H9 (cell line): ENCODE measurements around the gene CDH19. TPM values are rescaled to one million over a fixed set of nuclear protein-coding genes. Genes with fewer than 3 reads are reported as not detected.

Experiments used
- DNase-seq: peaks from one replicate; pipeline ENCODE4 v3.0.0-alpha.2; 2017
- H2AFZ ChIP-seq: one replicate; pipeline ENCODE4 v1.6.1; 2013; ENCODE audit warnings: mild to moderate bottlenecking, low read length, control low read depth, moderate library complexity
- H2AK5ac ChIP-seq: 2 replicates; pipeline ENCODE4 v1.6.1; 2013; ENCODE audit warnings: low read length, control low read depth, mixed read lengths; ENCODE audit not compliant: insufficient read length
- H2BK120ac ChIP-seq: one replicate; pipeline ENCODE4 v1.6.1; 2013; ENCODE audit warnings: low read depth, mild to moderate bottlenecking, low read length, control low read depth, inconsistent platforms; ENCODE audit not compliant: poor library complexity, severe bottlenecking
- H2BK12ac ChIP-seq: 2 replicates; pipeline ENCODE4 v1.6.1; 2013; ENCODE audit warnings: low read length, control low read depth, mixed read lengths, low read depth; ENCODE audit not compliant: insufficient read length
- H2BK15ac ChIP-seq: 2 replicates; pipeline ENCODE4 v1.6.1; 2013; ENCODE audit warnings: low read depth, low read length, control low read depth
- H2BK20ac ChIP-seq: one replicate; pipeline ENCODE4 v1.6.1; 2013; ENCODE audit warnings: low read depth, mild to moderate bottlenecking, low read length, control low read depth, inconsistent platforms; ENCODE audit not compliant: poor library complexity, severe bottlenecking
- H2BK5ac ChIP-seq: 2 replicates; pipeline ENCODE4 v1.6.1; 2013; ENCODE audit warnings: low read length, control low read depth, mixed read lengths; ENCODE audit not compliant: insufficient read length
- H3K14ac ChIP-seq: 2 replicates; pipeline ENCODE4 v1.6.1; 2013; ENCODE audit warnings: low read length, control low read depth; ENCODE audit not compliant: insufficient read depth
- H3K18ac ChIP-seq: 2 replicates; pipeline ENCODE4 v1.6.1; 2013; ENCODE audit warnings: low read depth, mild to moderate bottlenecking, mixed read lengths, low read length, control low read depth; ENCODE audit not compliant: insufficient read length
- H3K23ac ChIP-seq: 2 replicates; pipeline ENCODE4 v1.6.1; 2013; ENCODE audit warnings: low read length, control low read depth, mixed read lengths, low read depth; ENCODE audit not compliant: insufficient read length
- H3K23me2 ChIP-seq: 2 replicates; pipeline ENCODE4 v1.6.1; 2013; ENCODE audit warnings: low read depth, mild to moderate bottlenecking, mixed read lengths, low read length, control low read depth; ENCODE audit not compliant: insufficient read length, poor library complexity, severe bottlenecking
- H3K27ac ChIP-seq: 2 replicates; pipeline ENCODE4 v1.5.1; 2013; ENCODE audit warnings: low read length, control low read depth, mixed read lengths, low read depth; ENCODE audit not compliant: insufficient read length
- H3K27me3 ChIP-seq: 2 replicates; pipeline ENCODE4 v1.6.1; 2013; ENCODE audit warnings: low read length, control low read depth, inconsistent platforms; ENCODE audit not compliant: insufficient read depth
- H3K4ac ChIP-seq: 2 replicates; pipeline ENCODE4 v1.6.1; 2013; ENCODE audit warnings: low read depth, mild to moderate bottlenecking, control low read depth, inconsistent platforms, low read length, moderate library complexity
- H3K4me1 ChIP-seq: 2 replicates; pipeline ENCODE4 v1.6.1; 2013; ENCODE audit warnings: low read length, control low read depth, inconsistent platforms; ENCODE audit not compliant: insufficient read depth
- H3K4me2 ChIP-seq: 2 replicates; pipeline ENCODE4 v1.6.1; 2013; ENCODE audit warnings: low read length, control low read depth, mixed read lengths; ENCODE audit not compliant: insufficient read length, insufficient read depth
- H3K56ac ChIP-seq: 2 replicates; pipeline ENCODE4 v1.6.1; 2013; ENCODE audit warnings: low read depth, mild to moderate bottlenecking, mixed read lengths, low read length, control low read depth; ENCODE audit not compliant: insufficient read length
- H3K79me1 ChIP-seq: 2 replicates; pipeline ENCODE4 v1.6.1; 2013; ENCODE audit warnings: low read depth, mild to moderate bottlenecking, moderate library complexity, low read length, control low read depth, inconsistent platforms; ENCODE audit not compliant: insufficient read depth, poor library complexity, severe bottlenecking
- H3K79me2 ChIP-seq: 2 replicates; pipeline ENCODE4 v1.6.1; 2013; ENCODE audit warnings: low read length, control low read depth, inconsistent platforms; ENCODE audit not compliant: insufficient read depth
- H3K9ac ChIP-seq: 2 replicates; pipeline ENCODE4 v1.6.1; 2013; ENCODE audit warnings: low read length, control low read depth, mixed read lengths; ENCODE audit not compliant: insufficient read length; ENCODE audit errors: extremely low read depth
- H3K9me3 ChIP-seq: one replicate; pipeline ENCODE4 v1.6.1; 2013; ENCODE audit warnings: low read depth, low read length, inconsistent platforms; ENCODE audit not compliant: control insufficient read depth
- H3T11ph ChIP-seq: one replicate; pipeline ENCODE4 v1.6.1; 2013; ENCODE audit warnings: mild to moderate bottlenecking, low read length, control low read depth, inconsistent platforms
- H4K20me1 ChIP-seq: one replicate; pipeline ENCODE4 v1.6.1; 2013; ENCODE audit not compliant: control insufficient read depth, insufficient read length, insufficient read depth
- H4K5ac ChIP-seq: 2 replicates; pipeline ENCODE4 v1.6.1; 2013; ENCODE audit warnings: low read depth, mild to moderate bottlenecking, mixed read lengths, low read length, control low read depth; ENCODE audit not compliant: insufficient read length
- H4K8ac ChIP-seq: replicated peaks from 2 replicates; pipeline ENCODE4 v1.6.1; 2013; ENCODE audit warnings: low read length, control low read depth, mixed read lengths, low read depth; ENCODE audit not compliant: insufficient read length
- H4K91ac ChIP-seq: 2 replicates; pipeline ENCODE4 v1.6.1; 2013; ENCODE audit warnings: low read depth, mild to moderate bottlenecking, moderate library complexity, mixed read lengths, low read length, control low read depth; ENCODE audit not compliant: insufficient read length
- H3K27ac Mint-ChIP-seq, 3 experiments: 2 replicates in 2 of 3; 3 replicates in 1 of 3; pipeline ENCODE4 v1.8.0; 2020 to 2021; ENCODE audit warnings: mixed read lengths in 3 of 3, mild to moderate bottlenecking in 1 of 3, moderate library complexity in 1 of 3
- H3K27me3 Mint-ChIP-seq: 2 replicates; pipeline ENCODE4 v1.8.0; 2021; ENCODE audit warnings: low read depth, mild to moderate bottlenecking, moderate library complexity, mixed read lengths
- H3K36me3 Mint-ChIP-seq, 3 experiments: 2 replicates in 2 of 3; 3 replicates in 1 of 3; pipeline ENCODE4 v1.8.0; 2020 to 2021; ENCODE audit warnings: low read depth in 3 of 3, mixed read lengths in 3 of 3; ENCODE audit not compliant: insufficient read depth in 1 of 3
- H3K4me1 Mint-ChIP-seq, 2 experiments: 2 replicates each; pipeline ENCODE4 v1.8.0; 2020; ENCODE audit warnings: mixed read lengths in 2 of 2
- H3K4me3 Mint-ChIP-seq, 2 experiments: 2 replicates in 1 of 2; 3 replicates in 1 of 2; pipeline ENCODE4 v1.8.0; 2020 to 2021; ENCODE audit warnings: mild to moderate bottlenecking in 2 of 2, mixed read lengths in 2 of 2, moderate library complexity in 1 of 2
- H3K9me3 Mint-ChIP-seq, 2 experiments: 2 replicates in 1 of 2; 3 replicates in 1 of 2; pipeline ENCODE4 v1.8.0; 2020; ENCODE audit warnings: mild to moderate bottlenecking in 2 of 2, mixed read lengths in 2 of 2, moderate library complexity in 1 of 2
- WGBS: extraction: QIAGEN DNeasy Blood & Tissue Kit; methylation state at CpG from one replicate; pipeline ENCODE4 v1.1.7; 2013; ENCODE audit warnings: missing lambda C conversion rate, low lambda C conversion rate, mixed read lengths; ENCODE audit not compliant: insufficient read length; ENCODE audit errors: extremely low coverage; 5-methylcytosine and 5-hydroxymethylcytosine counted together
- total RNA-seq: library from RNA; stranded (reverse); gene quantifications from 2 replicates; pipeline ENCODE4 v1.2.1, GENCODE V29; 2021
- TF ChIP-seq, protein P1 (sequence below): fragments of 200-600 bp; sonication (generic); conservative IDR thresholded peaks from 3 replicates; pipeline ENCODE4 v1.8.0; 2021; ENCODE audit warnings: antibody characterized with exemption, mild to moderate bottlenecking

Gene CDH19
- total RNA-seq, 1 experiment from 2014 or later, result not detected

DNA sequence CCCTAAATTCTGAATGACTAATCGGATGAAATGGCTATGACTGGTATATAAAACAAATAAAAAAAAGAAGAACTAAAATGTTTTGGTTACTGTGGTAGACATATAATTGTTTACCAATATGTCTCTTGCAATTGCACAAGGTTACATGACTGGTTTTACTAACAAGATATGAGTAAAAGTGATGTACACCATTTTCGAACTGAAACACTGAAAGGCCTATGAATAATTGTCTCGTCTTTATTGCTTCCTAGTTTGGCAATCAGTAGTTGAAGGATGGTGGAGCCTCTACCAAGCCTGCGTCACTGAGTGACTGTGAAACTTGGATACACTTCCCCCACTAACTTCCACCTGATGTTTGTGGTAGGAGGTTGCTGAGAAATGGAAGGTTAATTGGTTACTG, 16.5 kb downstream of the CDH19 start:
- Histone ChIP-seq H2AFZ (no peak overlapping the region), H2BK15ac (no peak overlapping the region), H3K79me2 (no peaks in the 10 kb centered on the region), H2BK12ac (no peak overlapping the region), H2AK5ac (no peak overlapping the region), H3K27me3 (no peaks in the 10 kb centered on the region), H3K56ac (no peak overlapping the region), H3K23ac (no peak overlapping the region), H3K23me2 (no peaks in the 10 kb centered on the region), H4K8ac (no peak overlapping the region), H3K4ac (no peak overlapping the region), H3T11ph (no peak overlapping the region), H3K9me3 (no peaks in the 10 kb centered on the region), H3K14ac (no peak overlapping the region), H3K18ac (no peak overlapping the region), H3K4me2 (no peak overlapping the region), H4K5ac (no peak overlapping the region), H4K91ac (no peak overlapping the region), H3K9ac (no peak overlapping the region), H2BK120ac (no peak overlapping the region), H3K27ac (no peak overlapping the region), H3K4me1 (no peaks in the 10 kb centered on the region), H2BK20ac (no peak overlapping the region), H4K20me1 (no peaks in the 10 kb centered on the region), H2BK5ac (no peak overlapping the region), H3K79me1 (no peaks in the 10 kb centered on the region)
- no peaks in the 10 kb centered on the region for H3K36me3 Mint-ChIP-seq
- H3K4me3 Mint-ChIP-seq, result no peak overlapping the region
- no peaks in the 10 kb centered on the region for H3K27me3 Mint-ChIP-seq
- TF ChIP-seq, protein P1, sequence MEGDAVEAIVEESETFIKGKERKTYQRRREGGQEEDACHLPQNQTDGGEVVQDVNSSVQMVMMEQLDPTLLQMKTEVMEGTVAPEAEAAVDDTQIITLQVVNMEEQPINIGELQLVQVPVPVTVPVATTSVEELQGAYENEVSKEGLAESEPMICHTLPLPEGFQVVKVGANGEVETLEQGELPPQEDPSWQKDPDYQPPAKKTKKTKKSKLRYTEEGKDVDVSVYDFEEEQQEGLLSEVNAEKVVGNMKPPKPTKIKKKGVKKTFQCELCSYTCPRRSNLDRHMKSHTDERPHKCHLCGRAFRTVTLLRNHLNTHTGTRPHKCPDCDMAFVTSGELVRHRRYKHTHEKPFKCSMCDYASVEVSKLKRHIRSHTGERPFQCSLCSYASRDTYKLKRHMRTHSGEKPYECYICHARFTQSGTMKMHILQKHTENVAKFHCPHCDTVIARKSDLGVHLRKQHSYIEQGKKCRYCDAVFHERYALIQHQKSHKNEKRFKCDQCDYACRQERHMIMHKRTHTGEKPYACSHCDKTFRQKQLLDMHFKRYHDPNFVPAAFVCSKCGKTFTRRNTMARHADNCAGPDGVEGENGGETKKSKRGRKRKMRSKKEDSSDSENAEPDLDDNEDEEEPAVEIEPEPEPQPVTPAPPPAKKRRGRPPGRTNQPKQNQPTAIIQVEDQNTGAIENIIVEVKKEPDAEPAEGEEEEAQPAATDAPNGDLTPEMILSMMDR, result no peak
- no CpG with 5 or more reads among the region's 4 CpGs for WGBS
- H3K27ac Mint-ChIP-seq, result no peak overlapping the region
- H3K4me1 Mint-ChIP-seq, result no peaks in the 10 kb centered on the region; a peak in 1 of 4 replicates
- DNase-seq, result no peak
- no peaks in the 10 kb centered on the region for H3K9me3 Mint-ChIP-seq
